ENCODE data around the gene SEC61G.

The SEC61G gene

DNA sequence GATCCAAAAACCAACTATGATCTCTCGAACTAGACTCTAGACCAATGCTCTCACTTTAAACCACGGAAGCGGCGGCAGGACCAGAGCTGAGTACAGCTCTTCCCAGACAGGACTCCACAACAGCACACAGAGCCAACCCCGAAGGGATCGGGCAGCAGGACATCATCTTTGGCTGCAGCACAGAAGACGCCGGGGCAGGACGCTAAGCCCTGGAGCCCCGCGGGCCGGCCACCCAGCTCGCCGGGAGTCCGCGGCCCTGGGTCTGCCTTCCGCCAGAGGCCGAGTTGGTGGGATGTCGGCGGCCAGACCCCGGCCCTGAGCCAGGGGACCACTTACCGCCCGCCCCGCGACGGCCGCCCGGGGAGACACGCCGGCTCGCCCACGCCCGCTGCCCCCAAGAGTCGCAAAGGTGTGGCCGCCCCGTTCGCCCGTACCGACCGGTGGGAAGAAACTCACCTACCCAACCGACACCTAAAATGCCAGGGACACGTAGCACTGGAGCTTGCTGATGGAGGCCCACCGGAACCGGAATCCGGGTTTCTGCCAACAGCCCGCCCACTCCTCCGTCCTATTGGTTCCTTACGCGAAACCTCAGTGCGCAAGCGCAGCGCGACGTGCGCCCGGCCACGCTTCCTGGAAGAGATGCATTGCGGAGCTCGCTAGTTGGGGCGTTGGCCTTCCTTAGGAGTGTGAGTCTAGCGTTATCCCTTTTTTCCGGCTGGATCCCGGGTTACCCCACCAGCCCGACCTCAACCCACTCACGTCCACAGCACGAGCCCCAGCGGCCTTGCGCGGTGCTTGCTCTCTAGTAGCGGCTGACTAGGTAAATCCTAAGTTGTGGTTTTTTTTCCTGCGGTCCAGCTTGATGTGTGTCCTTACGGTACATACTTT lies at the start of gene SEC61G:
Gene SEC61G, minus strand, starts transcription at position 510 of the 891 bp plus-strand sequence. CDS start 1,623 bp downstream, outside the sequence.
- peak; percentile 96 for DNase-seq (ENCODE audit: low read depth)

DNA sequence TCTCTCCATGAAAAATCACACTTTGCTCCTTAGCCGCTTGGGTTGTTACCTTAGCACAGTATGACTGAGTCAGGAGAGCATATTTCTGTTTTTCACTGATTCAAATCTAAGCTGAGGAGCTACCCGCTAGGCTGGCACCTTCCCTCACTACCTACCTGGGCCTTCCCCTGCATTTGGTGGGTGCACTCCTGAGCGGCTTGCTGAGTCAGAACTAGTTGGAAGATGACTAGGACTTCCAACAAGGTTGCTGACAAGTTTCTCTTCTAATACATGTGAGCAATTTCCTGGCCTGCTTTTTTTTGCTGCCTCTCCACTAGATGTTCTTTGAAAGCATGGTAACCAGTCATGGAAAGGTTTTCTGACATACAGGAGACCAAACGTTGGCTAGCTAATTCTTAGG lies 43.8 kb upstream of the SEC61G start:
- DNase-seq (ENCODE audit: low read depth) = no peak

DNA sequence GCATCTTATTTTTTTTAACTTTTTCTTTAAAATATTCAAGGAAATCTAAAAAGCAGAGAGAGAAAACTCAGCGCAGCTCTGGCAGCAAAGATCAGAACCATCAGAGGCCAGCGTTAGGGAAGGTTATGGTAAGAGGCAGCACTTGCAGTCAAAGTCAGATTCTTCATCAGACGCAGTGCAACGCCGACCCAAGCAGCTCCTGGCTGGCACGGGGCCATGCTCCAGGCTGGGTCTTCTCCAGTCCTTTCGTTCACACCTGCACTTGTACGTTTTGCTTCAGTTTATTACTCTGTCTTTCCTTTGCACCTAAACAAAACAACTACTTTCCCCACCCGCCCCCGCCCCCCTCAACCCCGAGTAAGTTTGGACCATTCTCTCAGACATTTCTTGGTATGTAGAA lies 43.1 kb upstream of the SEC61G start:
- DNase-seq (ENCODE audit: low read depth) = no peak

DNA sequence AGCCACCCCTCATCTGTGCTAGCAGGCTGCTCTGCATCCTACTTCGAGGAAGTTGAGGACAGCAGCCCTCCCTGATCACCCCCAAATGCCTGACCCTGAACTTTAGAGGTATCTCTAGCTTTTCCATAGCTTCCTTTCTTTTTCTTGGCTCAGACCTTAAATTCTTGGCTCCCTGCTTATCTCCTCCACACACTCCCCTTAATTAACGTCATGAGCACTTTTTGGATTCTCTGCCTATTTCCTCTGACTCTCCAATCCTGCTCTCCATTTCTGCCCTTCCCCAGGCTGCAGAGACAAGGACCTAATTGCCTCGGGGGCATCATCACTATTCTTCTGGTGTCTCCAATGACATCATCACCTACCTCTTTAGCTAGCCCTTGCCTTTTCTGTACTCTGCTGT lies 40.8 kb upstream of the SEC61G start:
- DNase-seq (ENCODE audit: low read depth) = no peak

DNA sequence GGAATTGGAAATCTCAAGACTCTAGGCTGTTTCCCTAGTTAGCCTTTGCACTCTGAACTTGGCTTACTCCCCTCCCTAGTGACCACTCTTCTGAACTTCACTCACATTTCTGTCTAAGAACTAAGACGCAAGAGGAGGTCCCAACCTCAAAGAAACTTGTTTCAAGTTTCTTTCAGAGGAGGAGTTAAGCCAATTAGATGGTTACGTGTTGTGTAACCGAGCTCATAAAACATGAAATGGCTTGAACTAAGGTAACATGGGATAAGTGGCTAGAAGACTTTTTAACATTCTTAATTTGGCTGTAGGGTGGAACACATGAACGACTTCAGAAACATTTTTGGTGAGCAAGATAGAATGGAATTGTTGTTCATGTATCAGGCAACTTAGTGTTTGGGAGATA lies 39.5 kb upstream of the SEC61G start:
- no peak for DNase-seq (ENCODE audit: low read depth)

DNA sequence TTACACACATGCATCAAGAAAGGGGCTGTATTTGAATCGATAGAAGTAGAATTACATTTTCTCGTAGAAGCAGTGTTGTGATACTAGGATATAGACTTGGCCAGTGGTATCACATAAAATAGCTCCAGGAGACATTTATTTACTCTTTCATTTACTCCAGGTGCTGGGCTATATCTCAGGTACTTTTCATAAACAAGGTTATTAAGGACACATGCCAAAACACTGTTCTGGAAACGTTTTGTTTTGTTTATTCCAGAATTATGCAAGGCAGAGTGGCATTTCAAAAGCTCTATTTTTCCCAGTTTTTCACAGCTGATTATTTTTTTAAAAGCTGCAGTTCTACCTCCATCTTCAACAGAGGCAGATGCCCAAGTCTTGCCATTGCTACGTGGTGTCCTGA lies 37.8 kb upstream of the SEC61G start:
- DNase-seq (ENCODE audit: low read depth) = no peak

DNA sequence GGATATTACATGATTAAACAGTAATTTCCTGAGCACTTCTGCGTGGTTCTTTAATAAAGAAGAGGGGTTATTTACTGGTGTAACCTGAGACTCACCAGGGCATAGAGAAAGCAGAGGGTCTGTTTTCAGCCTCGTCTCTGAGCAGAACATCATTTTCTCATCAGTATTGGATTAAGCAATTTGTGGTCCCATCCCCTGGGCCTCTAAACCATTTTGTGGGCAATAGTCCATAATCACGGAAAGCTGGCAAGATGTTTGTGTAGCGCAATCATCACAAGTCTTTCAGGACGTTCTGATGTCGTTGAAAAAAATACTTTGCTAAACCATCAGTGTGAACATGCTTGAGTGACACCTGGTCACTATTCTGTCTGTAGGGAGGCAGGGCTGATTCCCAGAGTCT lies 37.1 kb upstream of the SEC61G start:
- DNase-seq (ENCODE audit: low read depth) = no peak

DNA sequence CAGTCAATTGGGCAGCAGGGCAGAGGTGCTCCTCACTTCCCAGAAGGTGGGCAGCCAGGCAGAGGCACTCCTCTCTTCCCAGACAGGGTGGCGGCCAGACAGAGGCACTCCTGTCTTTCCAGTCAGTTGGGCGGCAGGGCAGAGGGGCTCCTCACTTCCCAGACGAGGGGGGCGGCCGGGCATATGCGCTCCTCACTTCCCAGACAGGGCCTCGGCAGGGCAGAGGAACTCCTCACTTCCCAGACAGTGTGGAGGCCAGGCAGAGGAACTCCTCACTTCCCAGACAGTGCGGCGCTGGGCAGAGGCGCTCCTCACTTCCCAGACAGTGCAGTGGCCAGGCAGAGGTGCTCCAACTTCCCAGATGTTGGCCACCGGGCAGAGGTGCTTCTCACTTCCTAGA lies 33.4 kb upstream of the SEC61G start:
- DNase-seq (ENCODE audit: low read depth) = no peak

DNA sequence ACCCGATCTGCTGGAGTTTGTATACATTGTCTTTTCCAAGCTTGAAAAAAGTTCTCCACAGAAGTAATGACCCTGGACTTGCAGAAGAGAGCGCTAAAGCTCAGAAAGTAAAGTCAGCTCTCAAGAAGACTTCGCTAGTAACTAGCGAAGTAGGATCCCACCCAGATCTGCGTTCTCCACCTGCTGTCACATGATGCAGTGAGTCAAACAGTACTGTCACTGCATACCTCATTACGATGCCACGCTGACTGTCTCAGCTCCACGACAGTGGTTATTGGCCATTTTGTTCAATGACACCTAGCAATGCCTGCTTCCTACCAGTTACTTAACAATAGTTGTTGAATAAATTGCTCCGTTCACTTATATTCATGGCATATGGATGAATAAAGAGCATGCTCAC lies 29.7 kb upstream of the SEC61G start:
- peak; percentile 9 for DNase-seq (ENCODE audit: low read depth)

DNA sequence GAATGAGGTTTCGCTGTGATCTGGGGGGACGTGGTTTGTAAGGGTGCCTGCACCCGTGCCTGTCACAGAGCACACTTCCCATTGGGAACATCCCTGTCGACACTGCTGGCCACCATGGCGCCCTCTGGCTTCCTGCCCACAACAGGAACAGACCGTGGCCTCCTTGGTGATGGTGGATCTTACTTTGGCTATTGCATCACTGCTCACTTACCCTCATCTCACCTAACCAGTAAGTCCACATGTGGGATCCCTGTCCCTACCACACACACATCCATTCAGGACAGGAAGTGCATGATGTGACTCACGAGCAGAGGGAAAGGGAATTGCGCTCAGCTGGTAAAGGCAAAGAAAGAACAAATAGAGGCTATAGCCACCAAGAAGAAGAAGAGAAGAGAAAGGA lies 26.2 kb upstream of the SEC61G start:
- DNase-seq (ENCODE audit: low read depth) = no peak

DNA sequence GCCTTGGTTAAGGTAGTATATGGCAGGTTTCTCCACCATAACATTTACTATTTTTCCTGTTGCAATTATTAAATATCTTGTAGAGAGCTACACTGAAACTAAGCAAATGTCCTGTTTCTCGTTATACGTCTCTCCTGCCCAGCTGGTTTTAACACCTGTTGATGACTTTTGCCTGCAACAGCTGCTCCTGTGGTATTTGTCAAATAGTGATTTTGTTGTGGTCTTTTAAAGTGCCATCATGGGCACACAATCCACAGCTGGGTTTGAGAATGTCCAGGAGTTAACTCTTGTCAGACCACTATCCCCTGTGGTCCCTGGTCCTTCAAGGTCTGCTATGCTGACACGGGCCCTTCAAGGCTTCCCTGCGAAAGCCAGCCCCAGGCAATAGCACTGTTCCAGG lies 24.9 kb upstream of the SEC61G start:
- no peak for DNase-seq (ENCODE audit: low read depth)

DNA sequence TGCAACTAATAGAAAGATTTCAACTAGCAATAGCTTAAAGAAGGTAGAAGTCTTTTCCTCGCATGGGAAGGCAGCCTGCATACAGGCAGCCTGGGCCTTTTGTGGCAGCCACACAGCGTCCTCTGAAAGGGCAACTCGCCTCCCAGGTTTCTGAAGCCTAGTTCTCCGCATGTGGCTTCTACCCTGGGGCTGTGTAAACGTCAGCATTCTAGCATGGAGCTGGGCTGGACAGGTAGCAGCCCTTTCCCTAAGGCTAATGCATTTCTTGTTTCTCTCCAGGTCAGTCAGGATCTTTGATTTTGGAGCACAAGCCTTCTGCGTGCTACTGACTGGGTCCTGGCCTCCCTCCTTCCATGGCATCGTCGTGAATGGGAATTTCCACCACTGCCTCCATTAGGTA lies 23.8 kb upstream of the SEC61G start:
- DNase-seq (ENCODE audit: low read depth) = no peak

DNA sequence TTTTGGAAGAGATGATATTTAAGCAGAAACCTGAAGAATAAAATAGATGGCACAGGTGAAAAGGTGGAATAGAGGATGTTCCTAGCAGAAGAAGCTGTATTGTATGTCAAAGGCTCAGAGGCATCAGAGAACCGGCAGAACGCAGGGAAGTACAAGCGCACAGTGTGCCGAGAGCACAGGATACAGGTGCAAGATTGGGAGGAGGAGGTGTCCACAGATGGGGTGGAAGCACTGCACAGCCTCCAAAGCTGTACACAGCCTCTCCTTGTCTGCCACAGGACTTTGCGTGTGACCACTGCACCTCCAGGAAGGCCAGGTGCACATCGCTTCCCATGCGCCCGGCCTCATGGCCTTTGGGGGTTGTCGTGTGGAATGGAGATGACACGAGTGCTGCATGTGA lies 23.3 kb upstream of the SEC61G start:
- no peak for DNase-seq (ENCODE audit: low read depth)

DNA sequence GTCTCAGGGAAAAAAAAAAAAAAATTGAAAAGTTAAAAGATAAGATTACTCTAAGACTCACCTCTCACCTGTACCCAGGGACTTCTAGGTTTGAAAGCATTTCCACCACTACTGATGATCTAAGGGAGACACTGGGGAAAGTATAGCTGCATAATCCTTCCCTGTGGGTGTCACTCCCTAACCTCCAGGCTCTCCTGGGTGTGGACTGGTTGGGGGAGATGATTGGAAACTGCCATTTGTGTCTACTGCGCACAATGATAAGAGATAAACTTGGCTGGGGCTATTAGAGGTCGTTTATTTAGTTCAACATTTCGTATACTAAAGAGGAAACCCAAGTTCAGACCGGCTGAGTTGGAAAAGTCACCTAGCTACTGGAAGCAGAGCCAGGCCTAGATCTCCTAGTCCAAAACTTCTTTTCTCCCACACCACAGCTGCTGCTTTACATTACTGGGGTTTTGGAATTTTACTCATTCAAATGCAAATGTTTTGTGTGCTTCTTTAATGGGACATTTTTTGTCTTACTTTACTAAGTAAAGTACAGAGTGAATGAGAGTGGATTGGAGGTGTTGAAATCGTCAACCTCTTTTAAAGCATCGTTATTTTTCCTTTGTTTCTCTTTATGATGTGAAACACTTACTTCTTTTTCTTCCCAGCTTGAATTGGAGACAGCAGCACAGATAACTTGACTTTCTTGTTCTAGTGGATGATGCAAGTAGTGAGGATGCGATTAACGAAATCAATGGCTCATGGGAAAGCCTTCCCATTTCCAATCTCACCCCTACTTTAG lies 22.3 kb upstream of the SEC61G start:
- no peak for DNase-seq (ENCODE audit: low read depth)

DNA sequence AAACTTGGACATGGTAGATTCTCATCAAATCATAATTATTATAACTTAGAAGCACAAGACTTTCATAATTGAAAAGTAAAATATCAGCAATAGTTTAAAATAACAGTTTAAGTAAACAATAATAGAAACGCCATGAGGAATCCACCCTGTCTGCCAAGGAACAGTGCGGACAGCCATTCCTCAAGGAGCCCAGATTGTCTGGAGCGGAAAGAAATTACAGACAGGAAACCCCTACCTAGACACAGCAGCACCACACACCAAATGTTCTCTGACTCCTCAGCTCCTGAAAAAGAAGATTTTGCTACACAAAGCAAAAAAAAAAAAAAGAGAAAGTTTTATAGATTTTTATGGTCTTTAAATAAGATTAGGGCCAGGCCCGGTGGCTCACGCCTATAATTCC lies 21.5 kb upstream of the SEC61G start:
- DNase-seq (ENCODE audit: low read depth) = no peak

DNA sequence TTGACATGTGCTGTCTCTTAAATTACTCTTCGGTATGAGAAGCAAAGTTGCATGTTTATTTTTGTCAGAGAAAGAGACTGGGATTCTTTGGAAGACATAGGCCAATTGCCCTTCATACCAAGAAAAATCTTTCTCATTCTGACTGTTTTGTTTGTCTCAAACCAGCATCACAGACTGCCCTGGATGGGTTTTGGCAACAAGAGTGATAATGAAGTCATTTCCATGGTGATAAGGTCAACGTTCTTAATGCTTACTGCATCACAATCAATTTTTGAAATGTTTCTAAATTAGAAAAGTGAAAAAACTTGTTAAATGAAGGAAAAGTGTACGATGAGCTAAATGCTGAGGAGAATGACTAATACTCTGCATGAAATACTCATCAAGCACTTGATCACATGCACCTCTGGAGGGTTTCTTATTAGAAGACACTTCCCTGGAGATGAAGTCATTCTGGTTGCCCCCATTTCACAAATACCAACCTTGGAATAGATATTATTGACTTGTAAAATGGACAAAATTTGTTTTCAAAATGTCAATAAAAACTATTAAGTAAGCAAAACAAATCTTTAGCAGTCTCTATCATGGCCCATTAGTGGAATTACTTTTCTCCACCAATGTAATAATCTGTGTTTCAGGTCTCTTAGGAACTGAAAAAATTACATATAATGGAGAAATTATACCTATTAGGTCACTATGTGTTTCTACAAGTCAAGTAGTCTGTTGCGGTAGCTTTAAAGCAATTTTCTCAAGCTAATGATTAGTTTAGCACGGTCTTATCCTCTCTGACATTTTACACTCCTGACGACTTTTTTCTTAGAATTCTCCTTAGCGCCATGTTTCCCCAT lies 19.9 kb upstream of the SEC61G start:
- DNase-seq (ENCODE audit: low read depth) = no peak

DNA sequence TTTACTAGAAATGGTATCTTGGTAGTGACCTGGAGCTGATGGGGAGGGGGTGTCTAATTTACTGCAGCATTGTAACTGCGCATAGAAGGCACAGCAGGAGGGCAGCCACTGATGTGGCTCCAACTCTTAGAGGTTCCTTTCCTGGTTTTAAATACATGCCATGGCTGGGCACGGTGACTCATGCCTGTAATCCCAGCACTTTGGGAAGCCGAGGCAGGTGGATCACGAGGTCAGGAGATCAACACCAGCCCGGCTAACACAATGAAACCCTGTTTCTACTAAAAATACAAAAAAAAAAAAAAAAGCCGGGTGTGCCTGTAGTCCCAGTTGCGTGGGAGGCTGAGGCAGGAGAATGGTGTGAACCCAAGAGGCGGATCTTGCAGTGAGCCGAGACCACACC lies 19.2 kb upstream of the SEC61G start:
- no peak for DNase-seq (ENCODE audit: low read depth)

DNA sequence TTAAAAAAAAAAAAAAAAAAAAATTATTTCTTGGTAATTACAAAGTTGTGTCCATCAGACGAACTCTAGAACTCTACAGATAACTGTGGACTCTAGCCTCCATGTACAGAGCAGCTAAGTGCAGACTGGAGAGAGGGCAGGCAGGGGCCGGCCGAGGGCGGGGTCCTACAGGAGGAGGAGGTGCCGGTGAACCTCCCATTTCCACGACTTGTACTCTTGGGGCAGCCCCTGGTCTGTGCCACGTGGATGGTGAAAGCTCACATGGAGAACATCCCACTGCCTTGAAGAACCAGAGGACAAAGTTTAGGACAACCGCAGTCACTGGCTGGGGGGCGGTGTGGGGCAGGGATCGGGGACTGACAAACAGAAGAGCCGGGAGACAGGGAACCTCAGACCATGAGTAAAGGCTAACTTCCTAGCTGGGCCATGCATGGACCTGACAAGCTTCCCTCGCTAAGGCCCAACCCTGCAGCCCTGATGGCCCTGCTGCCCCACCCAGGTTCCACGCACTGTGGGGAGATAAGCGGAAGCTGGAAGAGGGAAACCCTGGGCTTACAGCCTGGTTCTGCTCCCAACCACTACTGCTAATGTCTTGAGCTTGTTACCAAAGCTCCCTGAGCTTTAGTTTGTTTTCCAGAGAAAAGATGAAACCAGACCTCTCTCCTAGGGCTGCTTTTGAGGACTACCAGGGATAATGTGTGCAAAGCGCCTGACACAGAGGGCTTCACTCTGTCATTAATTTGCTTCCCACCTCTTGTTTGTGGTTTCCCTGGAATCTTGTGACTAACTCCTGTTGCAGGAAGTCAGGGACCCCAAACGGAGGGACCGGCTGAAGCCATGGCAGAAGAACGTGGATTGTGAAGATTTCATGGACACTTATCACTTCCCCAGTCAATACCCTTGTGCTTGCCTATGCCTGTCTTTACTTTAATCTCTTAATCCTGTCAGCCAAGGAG lies 16.1 kb upstream of the SEC61G start:
- no peak for DNase-seq (ENCODE audit: low read depth)

DNA sequence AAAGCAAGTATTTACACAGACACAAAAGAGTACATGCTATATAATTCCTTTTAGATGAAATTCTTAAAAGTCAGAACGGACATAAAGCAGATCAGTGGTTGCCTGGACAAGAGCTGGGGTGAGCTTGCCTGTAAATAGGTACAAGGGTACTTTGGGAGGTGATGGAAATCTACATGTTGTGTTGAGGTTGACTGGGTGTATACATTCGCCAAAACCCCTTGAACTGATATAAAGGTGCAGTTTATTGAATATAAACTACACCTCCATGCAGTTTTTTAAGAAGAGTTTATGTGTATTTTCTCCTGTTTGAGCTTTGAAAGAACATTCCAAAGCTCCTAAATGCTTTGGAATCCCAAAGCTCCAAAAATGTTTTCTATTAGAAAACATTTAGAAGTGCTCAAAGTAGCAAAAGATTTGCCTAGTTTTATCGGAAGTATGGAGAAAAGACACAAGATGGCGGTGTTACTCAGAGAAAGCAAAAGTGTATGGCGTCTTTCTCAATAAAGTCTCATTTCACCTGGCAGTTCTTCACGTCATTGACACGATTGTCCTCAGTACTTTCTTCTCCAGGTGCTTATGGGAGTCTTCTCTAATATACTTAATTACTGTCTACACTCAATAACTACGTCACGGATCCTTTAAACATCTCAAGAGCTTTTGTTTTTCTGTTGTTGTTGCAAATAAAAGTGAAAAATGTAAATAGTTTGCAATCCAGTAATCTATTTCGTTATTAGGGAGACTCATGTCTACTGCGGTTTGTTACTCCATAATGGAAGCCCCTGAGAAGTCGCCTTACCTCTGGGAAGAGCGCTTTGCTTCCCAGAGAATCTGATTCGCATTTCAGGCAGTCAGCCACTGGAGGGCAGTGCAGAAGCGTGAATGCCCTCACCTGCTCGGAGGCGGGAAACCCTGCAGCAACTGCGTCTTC lies 14.7 kb upstream of the SEC61G start:
- DNase-seq (ENCODE audit: low read depth) = peak; percentile 58

DNA sequence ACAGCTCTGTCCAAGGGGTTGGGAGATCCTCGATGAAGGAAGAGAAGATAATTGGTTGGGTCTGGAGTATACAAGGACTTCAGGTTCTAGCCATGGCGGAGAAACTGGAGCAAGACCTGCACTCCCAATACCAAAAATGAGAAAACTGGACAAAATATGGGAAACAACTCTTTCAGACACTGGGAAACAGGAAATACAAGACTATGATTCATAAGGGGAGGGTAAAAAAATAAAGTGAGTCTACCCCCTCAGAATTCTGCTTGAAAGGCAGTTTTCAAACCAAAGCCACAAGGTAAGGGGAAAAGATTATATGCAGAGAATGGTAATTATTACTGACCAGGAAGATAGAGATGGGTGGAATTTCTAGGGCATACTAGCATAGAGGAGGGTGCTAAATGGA lies 10.2 kb upstream of the SEC61G start:
- DNase-seq (ENCODE audit: low read depth) = no peak

Measured in activated T-cell treated with anti-CD3 and anti-CD28 coated beads for 24 hours (primary cell).